Subcutaneous adipose tissue (tissue), 4 donors: ENCODE data around the gene WDR45B. TPM values are rescaled to one million over a fixed set of nuclear protein-coding genes. Genes with fewer than 3 reads are reported as not detected.

Experiments used
- CTCF ChIP-seq: fragments of 450-650 bp; IDR thresholded peaks from one replicate; pipeline ENCODE4 v1.5.1; 2016; ENCODE audit warnings: low read depth, mild to moderate bottlenecking, control low read depth, antibody characterized with exemption, moderate library complexity
- total RNA-seq, 4 donors: library from RNA; depleted of rRNA; stranded (reverse); fragments of >200 nt; gene quantifications; one replicate each; pipeline ENCODE4 v1.1.0, GENCODE V29; 2016

Gene WDR45B
- total RNA-seq, 4 donors from 2014 or later: 60.6 to 74.8 (median 63.1) TPM

GRCh38 chr17:82596837-82597672 lies 51.2 kb downstream of the WDR45B start:
- no peak for TF ChIP-seq CTCF

DNA sequence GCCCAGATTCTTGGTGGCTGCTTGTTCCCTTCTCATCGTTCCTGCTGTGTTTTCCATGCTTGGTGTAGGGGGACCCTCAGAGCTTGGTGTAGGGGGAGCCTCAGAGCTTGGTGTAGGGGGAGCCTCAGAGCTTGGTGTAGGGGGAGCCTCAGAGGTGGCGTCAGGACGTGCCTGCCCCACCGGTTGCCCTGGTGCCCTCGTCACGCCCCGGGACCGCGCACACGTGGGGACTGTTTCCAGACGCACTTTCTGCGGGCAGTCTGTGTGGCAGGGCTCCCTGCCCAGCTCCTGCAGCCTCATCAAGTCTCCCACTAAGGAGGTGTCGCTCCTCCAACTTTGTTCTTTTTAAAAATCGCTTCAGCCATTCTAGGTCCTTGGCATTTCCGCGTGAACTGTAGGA lies 51.9 kb downstream of the WDR45B start:
- TF ChIP-seq CTCF: no peak

DNA sequence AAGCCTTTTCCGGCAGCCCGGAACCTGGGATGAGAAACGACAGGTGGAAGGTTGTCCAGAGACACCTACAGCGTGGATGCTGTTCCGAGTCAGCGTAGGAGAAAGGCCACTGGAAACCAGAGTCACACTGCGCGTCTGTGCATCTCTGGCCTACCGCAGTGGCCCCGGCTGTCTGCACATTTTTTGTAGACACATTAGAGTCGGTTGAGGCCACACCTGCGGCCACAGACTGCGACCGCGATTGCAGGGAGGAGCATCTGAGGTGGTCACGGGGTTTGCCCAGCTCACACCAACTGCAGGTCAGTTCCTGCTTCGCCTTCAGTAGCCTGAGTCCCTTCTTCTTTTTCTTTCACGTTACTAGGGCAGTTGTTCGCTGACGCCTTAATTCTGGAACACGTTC lies 52.4 kb downstream of the WDR45B start:
- no peak for TF ChIP-seq CTCF

DNA sequence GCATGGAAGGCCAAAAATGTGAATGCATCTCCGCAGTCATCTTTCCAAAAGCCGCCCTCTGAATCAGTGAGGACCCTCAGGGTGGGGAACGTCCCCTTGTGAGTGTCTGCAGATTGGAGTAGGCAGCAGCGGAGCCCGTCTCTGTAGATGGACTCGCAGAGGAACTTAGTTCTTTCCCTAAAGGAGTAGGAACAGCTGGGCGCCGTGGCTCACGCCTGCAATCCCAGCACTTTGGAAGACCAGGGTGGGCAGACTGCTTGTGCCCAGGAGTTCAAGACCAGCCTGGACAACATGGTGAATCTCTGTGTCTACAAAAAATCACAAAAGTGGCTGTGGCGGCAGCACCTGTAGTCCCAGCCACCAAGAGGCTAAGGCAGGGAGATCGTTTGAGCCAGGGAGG lies 53.7 kb downstream of the WDR45B start:
- no peak for TF ChIP-seq CTCF

DNA sequence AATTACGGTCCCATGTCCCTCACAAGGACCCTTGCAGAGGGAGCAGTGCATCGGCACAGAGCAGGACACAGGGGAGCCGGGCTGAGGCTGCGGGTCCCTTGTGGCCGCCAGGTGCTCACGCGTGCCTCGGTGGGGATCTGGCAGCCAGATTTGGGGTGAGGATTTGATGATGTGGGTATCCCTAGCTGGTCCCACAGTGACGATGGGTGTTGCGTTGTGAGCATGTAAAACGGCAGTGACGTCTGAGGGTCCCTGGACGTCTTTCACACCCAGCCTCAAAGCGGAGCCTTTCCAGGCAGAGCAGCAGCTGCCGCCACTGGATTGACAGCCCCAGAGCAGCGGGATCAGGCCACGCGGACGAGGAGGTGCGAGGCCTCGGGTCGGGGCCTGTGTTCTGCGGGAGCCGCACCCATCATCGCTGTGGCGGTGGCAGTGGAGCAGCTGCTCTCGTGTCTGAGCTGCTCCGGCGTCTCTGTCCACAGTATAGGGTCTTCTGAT lies 54.6 kb downstream of the WDR45B start:
- TF ChIP-seq CTCF: no peak

GRCh38 chr17:82592767-82593589 lies 55.3 kb downstream of the WDR45B start:
- TF ChIP-seq CTCF: no peak

DNA sequence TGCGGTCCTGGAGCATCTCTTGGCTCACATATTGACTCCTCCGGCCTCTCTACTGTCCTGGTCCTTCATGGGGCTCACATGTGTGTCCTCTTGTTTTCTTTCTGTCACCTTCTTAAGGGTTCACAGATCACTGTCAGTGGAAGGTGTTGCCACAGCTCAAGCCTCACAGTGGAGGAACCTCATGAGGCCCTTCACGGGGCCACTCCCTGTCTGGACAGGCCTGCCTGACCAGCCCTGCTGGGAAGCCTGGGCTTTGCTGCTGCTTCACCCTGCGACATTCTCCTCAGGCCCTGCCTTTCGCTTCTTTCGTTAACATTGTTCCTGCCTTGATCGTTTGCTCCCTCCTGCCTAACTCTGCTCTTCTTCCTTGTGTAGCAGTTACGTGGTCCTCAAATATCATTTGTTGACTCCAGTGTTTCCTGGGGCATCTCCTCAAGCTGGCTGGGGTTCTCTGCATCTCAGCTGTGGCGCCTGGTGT lies 55.9 kb downstream of the WDR45B start:
- TF ChIP-seq CTCF: no peak
